ENCODE measurements around the gene CUL5. TPM values are rescaled to one million over a fixed set of nuclear protein-coding genes. Genes with fewer than 3 reads are reported as not detected.
"Not testable (repeated sequence)": the region's sequence is repeated elsewhere in the genome, so short reads cannot be mapped to it uniquely, and the experiment has no call there.

CUL5 gene
- total RNA-seq, 1 donor from 2014 or later, result 61.9 TPM

- peak; percentile 37 for DNase-seq (ENCODE audit: low read depth)
These were observed 11.3 kb downstream of the CUL5 start for GRCh38 chr11:108019870-108020540.

GRCh38 chr11:108025387-108026080, 16.8 kb downstream of the CUL5 start:
- no peak for DNase-seq (ENCODE audit: low read depth)

DNA sequence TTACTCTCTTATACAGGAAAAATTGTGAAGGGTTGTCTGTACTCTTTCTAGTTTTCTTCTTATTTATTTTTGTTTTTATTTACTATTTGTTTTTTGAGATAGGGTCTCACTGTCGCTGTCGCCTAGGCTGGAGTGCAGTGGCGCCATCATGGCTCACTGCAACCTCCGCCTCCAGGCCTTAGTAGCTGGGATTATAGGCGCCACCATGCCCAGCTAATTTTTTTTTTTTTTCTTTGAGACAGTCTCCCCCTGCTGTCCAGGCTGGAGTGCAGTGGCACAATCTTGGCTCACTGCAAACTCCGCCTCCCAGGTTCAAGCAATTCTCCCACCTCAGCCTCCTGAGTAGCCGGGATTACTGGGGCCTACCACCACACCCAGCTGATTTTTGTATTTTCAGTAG, 18.4 kb downstream of the CUL5 start:
- DNase-seq (ENCODE audit: low read depth), result no peak

DNA sequence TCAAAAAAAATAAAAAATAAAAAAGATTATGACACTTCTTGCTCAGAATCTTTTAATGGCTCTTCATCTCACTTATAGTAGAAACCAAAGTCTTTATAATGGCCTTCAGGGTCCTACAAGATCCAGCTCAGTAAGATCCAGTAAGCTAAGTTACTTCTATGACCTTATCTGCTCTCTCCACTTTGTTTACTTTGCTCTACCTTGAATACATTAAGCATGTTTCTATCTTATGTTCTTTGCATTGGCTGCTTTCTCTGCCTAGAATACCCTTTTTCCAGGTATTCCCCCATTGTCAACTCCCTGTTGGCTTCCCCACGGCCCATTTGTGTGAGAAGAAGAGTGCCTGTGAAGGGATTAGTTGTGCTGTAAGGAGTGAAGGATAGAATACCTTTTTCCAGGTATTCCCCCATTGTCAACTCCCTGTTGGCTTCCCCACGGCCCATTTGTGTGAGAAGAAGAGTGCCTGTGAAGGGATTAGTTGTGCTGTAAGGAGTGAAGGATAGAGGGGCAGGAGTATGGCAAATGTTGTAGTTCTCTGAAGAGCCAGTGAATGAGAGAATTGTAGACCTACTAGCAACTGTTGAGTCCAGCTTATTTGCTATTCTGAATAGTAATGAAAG, 20.2 kb downstream of the CUL5 start:
- DNase-seq (ENCODE audit: low read depth), result not testable (repeated sequence)

DNA sequence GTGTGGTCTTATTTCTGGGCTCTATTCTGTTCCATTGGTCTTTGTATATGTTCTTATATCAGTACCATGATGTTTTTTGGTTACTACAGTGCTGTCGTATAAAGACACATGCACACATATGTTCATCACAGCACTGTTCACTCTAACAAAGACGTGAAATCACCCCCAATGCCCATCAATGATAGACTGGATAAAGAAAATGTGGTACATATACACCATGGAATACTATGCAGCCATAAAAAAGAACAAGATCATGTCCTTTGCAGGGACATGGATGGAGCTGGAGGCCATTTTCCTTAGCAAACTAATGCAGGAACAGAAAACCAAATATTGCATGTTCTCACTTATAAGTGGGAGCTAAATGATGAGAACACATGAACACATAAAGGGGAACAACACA, 22.9 kb downstream of the CUL5 start:
- DNase-seq (ENCODE audit: low read depth), result not testable (repeated sequence)

DNA sequence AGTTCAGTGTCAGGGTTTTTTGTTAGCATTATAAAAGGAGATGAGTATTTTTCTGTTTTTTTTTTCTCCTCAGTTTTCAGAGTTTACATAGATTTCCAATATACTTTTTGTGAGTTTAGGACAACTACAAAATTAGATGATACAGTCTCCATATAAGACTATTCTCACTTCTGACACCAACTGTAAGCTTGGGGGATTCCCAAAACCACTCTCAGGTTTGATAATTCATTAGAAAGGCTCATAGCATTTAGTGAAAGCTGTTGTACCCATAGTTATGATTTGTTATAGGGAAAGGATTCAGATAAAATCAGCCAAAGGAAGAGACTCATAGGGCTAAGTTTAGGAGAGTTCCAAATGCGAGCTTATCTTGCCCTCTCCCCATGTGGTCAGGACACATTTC, 24.1 kb downstream of the CUL5 start:
- no peak for DNase-seq (ENCODE audit: low read depth)

GRCh38 chr11:108034034-108034433, 25.3 kb downstream of the CUL5 start:
- no peak for DNase-seq (ENCODE audit: low read depth)

DNA sequence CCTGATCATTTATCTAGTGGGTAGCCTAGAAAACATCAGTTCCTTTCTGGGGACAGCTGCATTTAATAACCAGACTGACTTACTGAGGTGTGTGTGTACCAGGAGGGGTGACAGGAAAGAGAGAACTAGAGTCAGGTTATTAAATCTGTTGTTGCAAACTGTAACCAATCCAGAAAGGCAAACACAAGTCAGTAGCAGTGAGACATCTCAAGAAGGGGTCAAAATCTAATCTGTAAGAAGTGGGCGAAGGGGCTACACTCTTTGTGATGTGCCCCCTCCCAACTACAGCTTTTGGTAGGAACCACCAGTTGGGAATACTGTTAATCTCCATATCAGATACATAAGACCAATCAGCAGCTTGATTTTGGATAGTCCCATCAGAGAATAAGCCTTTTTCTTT, 26.3 kb downstream of the CUL5 start:
- DNase-seq (ENCODE audit: low read depth), result no peak

- no peak for DNase-seq (ENCODE audit: low read depth)
These were observed 27.0 kb downstream of the CUL5 start for GRCh38 chr11:108035690-108036089.

- peak; percentile 11 for DNase-seq (ENCODE audit: low read depth)
These were observed 28.5 kb downstream of the CUL5 start for GRCh38 chr11:108037211-108037610.

DNA sequence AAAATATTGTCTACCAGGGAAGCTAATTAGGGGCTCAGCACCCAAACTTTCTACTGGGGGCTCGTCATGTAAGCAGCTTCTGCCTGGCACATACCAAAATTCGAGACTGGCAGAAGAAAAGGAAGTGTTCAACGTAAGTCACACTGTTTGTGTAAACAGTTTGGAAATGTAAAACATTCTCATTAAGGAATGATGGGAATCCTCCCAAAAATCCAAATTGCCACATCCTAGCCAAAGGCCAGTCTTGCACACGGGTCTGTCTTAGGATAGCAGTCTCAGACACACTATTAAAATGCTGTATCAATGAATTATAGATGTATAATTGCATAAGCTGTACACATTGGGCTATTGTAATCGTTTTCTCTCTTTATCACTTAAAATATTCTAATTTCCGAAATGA, 28.9 kb downstream of the CUL5 start:
- no peak for DNase-seq (ENCODE audit: low read depth)

- no peak for DNase-seq (ENCODE audit: low read depth)
These were observed 39.6 kb downstream of the CUL5 start for GRCh38 chr11:108048269-108048668.

DNA sequence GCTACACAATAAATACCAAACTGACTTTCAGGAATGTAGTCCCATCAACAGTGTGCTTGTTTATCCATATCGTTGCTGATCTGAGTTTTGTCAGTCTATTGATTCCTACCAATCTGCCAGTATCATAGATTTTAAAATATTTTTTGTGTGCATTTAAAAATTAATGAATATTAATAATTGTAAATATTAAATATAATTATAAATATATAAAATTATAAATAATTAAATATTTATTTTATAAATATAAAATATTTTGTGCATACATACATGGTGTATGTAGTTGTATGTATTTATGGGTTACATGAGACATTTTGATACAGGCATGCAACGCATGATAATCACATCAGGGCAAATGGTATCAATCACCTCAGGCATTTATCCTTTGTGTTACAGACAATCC, 53.6 kb downstream of the CUL5 start:
- no peak for DNase-seq (ENCODE audit: low read depth)

DNA sequence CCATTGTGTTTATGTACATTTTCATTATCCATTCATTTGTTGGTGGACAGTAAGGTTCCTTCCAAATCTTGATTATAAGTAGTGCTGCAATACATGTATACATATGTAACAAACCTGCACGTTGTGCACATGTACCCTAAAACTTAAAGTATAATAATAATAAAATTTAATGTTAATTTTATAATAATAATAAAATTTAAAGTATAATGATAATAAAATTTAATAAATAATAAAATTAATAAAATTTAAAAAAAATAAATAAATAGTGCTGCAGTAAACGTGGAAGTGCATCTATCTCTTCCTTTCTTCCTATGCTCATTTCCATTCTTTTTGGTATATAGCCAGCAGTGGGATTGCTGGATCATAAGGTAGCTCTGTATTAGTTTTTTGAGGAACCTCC, 54.7 kb downstream of the CUL5 start:
- no peak for DNase-seq (ENCODE audit: low read depth)

DNA sequence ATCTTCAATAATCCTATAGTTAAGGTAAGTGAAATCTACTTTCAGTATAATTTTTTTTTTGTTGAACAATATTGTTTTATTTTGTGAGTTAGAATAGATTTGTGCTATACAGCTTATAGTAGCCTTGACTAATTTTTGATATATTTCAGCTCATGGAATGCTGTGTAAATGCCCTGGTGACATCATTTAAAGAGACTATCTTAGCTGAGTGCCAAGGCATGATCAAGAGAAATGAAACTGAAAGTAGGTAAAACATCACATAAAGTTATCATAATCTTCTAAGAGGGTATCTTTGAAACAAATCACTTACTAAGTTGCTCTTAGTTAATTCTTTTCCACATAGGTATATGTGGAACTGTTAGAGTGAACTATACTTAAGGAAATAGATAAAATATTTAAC, 61.2 kb downstream of the CUL5 start:
- DNase-seq (ENCODE audit: low read depth), result peak; percentile 18

DNA sequence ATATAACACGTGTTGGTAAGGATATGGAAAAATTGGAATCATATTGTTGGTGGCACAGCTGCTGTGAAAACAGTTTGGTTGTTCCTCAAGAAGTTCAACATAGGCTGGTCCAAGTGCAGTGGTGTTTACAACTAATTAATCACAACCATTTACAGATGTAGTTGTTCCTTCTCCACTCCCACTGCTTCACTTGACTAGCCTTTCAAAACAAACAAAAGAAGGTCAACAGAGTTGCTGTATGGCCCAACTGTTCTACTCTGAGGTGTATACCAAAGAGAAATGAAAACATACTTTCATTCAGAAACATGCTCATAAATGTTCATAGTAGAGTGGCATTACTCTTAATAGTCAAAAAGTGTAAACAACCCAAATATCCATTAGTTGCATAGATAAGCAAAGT, 76.1 kb downstream of the CUL5 start:
- DNase-seq (ENCODE audit: low read depth), result no peak

GRCh38 chr11:108085672-108086071, 77.0 kb downstream of the CUL5 start:
- no peak for DNase-seq (ENCODE audit: low read depth)

- no peak for DNase-seq (ENCODE audit: low read depth)
These were observed 83.4 kb downstream of the CUL5 start for GRCh38 chr11:108092134-108092533.

DNA sequence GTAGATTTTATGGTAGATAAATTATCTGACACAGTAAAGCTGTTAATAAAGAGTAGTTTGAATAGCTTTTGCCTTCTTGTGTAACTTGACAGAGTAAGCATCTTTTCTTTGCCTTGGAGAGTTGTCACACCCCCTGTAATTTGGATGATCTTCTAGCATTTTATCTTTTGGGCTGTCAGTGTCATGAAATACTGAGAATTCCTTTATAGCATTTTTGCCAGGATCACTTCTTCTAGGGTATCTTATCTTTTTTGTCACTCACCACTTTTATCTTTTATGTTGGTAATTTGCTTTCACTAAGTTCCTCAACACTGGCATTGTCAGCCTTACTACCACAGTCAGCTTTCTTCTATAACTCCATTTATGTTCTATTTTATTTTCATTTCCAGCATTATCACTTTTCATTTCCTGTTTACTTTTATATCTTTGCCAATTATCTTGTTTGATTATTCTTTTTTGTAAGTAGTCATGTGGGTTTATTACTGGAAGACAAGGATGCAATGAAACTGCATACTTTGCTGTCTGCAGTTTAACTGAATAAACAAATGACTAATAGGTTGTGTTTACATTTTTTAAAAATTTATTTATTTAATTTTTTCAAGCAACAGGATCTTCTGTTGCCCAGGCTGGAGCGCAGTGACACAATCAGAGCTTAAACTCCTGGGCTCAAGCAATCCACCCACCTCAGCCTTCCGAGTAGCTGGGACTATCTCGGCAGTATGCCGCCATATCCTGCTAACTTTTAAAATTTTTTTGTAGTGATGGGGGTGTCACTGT, 84.6 kb downstream of the CUL5 start:
- DNase-seq (ENCODE audit: low read depth), result no peak

DNA sequence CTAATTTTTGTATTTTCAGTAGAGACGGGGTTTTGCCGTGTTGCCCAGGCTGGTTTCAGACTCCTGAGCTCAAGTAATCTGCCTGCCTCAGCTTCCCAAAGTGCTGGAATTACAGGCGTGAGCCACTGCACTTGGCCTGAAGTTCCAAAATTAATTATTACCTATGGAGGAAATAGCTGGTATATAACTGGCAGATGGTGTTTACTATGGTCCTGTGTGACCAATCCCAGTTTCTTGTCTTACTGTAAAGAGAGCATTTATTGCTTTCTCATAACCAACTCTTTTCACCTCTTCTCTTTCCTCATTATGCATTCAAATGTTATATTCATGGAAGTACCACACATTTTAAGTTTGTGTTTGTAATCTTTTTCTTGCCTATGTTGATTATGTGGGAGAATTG, 88.5 kb downstream of the CUL5 start:
- DNase-seq (ENCODE audit: low read depth), result no peak

DNA sequence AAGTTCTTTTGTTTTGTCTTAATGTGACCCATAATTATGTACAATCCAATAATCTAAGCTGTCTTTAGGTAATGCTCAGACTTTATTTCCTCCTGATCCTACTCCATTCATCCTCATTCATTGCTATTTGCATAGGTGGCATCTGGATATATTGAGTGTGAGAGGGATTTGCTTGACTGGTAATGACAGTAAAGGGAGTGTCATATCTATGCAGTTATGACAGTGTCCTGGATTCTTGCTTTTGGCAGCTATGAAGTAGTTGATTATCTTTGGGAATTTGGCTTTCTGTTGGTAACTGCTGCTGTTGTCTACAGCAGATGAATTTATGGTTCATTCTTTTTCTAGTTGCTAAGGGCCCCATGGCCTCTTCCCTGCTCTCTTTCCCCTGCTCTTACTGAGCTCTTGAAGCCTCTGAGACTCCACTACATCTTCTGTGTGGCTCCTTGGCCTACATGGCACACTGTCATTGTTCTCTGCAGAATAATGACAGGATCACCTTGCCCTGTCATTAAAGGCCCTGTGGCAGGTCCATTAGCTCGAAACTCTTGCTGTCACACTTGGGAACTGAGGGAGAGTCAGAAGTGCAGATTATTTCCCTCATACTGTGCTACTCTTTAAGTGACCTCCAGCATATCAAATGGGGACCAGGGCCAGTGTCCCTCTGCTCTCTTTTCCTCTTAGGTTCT, 92.5 kb downstream of the CUL5 start:
- no peak for DNase-seq (ENCODE audit: low read depth)
